Liver (tissue), 3 donors: ENCODE results near the gene TRA2A.

Experiments
- ATF3 ChIP-seq: IDR thresholded peaks from 2 replicates; pipeline ENCODE4 v1.6.1; 2016; ENCODE audit warnings: antibody characterized with exemption
- FOXA1 ChIP-seq: IDR thresholded peaks from 2 replicates; pipeline ENCODE4 v1.6.1; 2016; ENCODE audit warnings: antibody characterized with exemption
- GABPA ChIP-seq, 2 donors: IDR thresholded peaks in 1 of 2; conservative IDR thresholded peaks in 1 of 2; 2 replicates each; pipeline ENCODE4 v1.6.1; 2016; ENCODE audit warnings: antibody characterized with exemption in 2 of 2, mild to moderate bottlenecking in 1 of 2, moderate library complexity in 1 of 2
- JUND ChIP-seq, 2 donors: IDR thresholded peaks; 2 replicates each; pipeline ENCODE4 v1.6.1; 2016; ENCODE audit warnings: antibody characterized with exemption in 2 of 2
- RAD21 ChIP-seq, 2 donors: IDR thresholded peaks; 2 replicates each; pipeline ENCODE4 v1.6.1; 2016; ENCODE audit warnings: antibody characterized with exemption in 2 of 2, mild to moderate bottlenecking in 2 of 2
- TAF1 ChIP-seq: conservative IDR thresholded peaks from 2 replicates; pipeline ENCODE4 v1.6.1; 2016; ENCODE audit warnings: antibody characterized with exemption, mild to moderate bottlenecking
- YY1 ChIP-seq: IDR thresholded peaks from 2 replicates; pipeline ENCODE4 v1.6.1; 2016; ENCODE audit warnings: antibody characterized with exemption, mild to moderate bottlenecking
- ZBTB33 ChIP-seq: IDR thresholded peaks from 2 replicates; pipeline ENCODE4 v1.6.1; 2016; ENCODE audit warnings: antibody characterized with exemption
- TF ChIP-seq, protein P1 (sequence below): fragments of 150-350 bp; IDR thresholded peaks from 2 replicates; pipeline ENCODE4 v1.5.1; 2017; ENCODE audit warnings: improper control_type of control experiment, low read depth, low read length; ENCODE audit not compliant: missing input control
- donor health status: healthy.
- donor health status: healthy.

GRCh38 chr7:23546897-23547572 lies 15.3 kb upstream of the TRA2A start:
- TF ChIP-seq, protein P1, sequence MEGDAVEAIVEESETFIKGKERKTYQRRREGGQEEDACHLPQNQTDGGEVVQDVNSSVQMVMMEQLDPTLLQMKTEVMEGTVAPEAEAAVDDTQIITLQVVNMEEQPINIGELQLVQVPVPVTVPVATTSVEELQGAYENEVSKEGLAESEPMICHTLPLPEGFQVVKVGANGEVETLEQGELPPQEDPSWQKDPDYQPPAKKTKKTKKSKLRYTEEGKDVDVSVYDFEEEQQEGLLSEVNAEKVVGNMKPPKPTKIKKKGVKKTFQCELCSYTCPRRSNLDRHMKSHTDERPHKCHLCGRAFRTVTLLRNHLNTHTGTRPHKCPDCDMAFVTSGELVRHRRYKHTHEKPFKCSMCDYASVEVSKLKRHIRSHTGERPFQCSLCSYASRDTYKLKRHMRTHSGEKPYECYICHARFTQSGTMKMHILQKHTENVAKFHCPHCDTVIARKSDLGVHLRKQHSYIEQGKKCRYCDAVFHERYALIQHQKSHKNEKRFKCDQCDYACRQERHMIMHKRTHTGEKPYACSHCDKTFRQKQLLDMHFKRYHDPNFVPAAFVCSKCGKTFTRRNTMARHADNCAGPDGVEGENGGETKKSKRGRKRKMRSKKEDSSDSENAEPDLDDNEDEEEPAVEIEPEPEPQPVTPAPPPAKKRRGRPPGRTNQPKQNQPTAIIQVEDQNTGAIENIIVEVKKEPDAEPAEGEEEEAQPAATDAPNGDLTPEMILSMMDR = peak; percentile 98
- no peak for TF ChIP-seq ZBTB33
- TF ChIP-seq RAD21 (IDR thresholded peaks at IDR 0.05) = peak; percentile 98 to 99
- no peak for TF ChIP-seq GABPA (IDR thresholded peaks at IDR 0.05 in 1 of 2, conservative IDR thresholded peaks at IDR 0.05 in 1 of 2)
- TF ChIP-seq JUND (IDR thresholded peaks at IDR 0.05) = no peak
- no peak for TF ChIP-seq ATF3
- TF ChIP-seq FOXA1 = no peak
- TF ChIP-seq TAF1 = no peak
- peak; percentile 14 for TF ChIP-seq YY1
